Endodermal cell (in vitro differentiated cells): ENCODE data around the gene C7orf57. TPM values are rescaled to one million over a fixed set of nuclear protein-coding genes. Genes with fewer than 3 reads are reported as not detected.

Experiments
- DNase-seq: peaks from one replicate; pipeline ENCODE4 v3.0.0-alpha.2; 2017
- H3K27ac ChIP-seq: 2 replicates; pipeline ENCODE4 v1.5.1; 2013; ENCODE audit warnings: mild to moderate bottlenecking, low read depth, low read length, moderate library complexity
- H3K27me3 ChIP-seq: 2 replicates; pipeline ENCODE4 v1.6.1; 2013; ENCODE audit warnings: mild to moderate bottlenecking, low read length, moderate library complexity; ENCODE audit not compliant: insufficient read depth, control insufficient read depth, poor library complexity, severe bottlenecking
- H3K36me3 ChIP-seq: 2 replicates; pipeline ENCODE4 v1.7.0; 2013; ENCODE audit warnings: mild to moderate bottlenecking, low read length, moderate library complexity; ENCODE audit not compliant: control insufficient read depth, insufficient read depth
- H3K4me1 ChIP-seq: one replicate; pipeline ENCODE4 v1.7.0; 2013; ENCODE audit warnings: low read length; ENCODE audit not compliant: control insufficient read depth, insufficient read depth
- H3K4me3 ChIP-seq: 2 replicates; pipeline ENCODE4 v1.5.1; 2013; ENCODE audit warnings: mild to moderate bottlenecking, low read length, moderate library complexity
- H3K9ac ChIP-seq: 2 replicates; pipeline ENCODE4 v1.6.1; 2013; ENCODE audit warnings: mild to moderate bottlenecking, low read length, moderate library complexity; ENCODE audit not compliant: poor library complexity, severe bottlenecking; ENCODE audit errors: extremely low read depth
- H3K9me3 ChIP-seq: 2 replicates; pipeline ENCODE4 v1.6.1; 2013; ENCODE audit warnings: mild to moderate bottlenecking, low read length, moderate library complexity; ENCODE audit not compliant: control insufficient read depth
- H3K27ac Mint-ChIP-seq: 2 replicates; pipeline ENCODE4 v1.8.0; 2020; ENCODE audit warnings: mixed read lengths
- H3K27me3 Mint-ChIP-seq: 2 replicates; pipeline ENCODE4 v1.8.0; 2021; ENCODE audit warnings: mild to moderate bottlenecking, mixed read lengths; ENCODE audit not compliant: insufficient read depth
- H3K36me3 Mint-ChIP-seq: 2 replicates; pipeline ENCODE4 v1.8.0; 2020; ENCODE audit warnings: low read depth, mixed read lengths
- H3K4me1 Mint-ChIP-seq: 2 replicates; pipeline ENCODE4 v1.8.0; 2020; ENCODE audit warnings: mixed read lengths
- H3K4me3 Mint-ChIP-seq: 2 replicates; pipeline ENCODE4 v1.8.0; 2020; ENCODE audit warnings: mild to moderate bottlenecking, moderate library complexity, mixed read lengths
- H3K9me3 Mint-ChIP-seq: 2 replicates; pipeline ENCODE4 v1.8.0; 2020; ENCODE audit warnings: mild to moderate bottlenecking, mixed read lengths
- CTCF ChIP-seq: fragments of 200-600 bp; sonication (generic); conservative IDR thresholded peaks from 2 replicates; pipeline ENCODE4 v1.5.0; 2021; ENCODE audit warnings: antibody characterized with exemption, mild to moderate bottlenecking
- WGBS, 2 experiments: methylation state at CpG; one replicate each; pipeline versions ENCODE4 v1.1.5 to v1.1.7; 2013; ENCODE audit warnings: missing lambda C conversion rate in 2 of 2, mixed read lengths in 1 of 2; ENCODE audit not compliant: insufficient coverage in 1 of 2, insufficient read length in 1 of 2; 5-methylcytosine and 5-hydroxymethylcytosine counted together
- total RNA-seq, 2 donors: library from RNA; stranded (reverse); fragmentation: NEBNext Ultra II Directional in 1 of 2; extraction: Animal tissue kit (Norgen Biotek cat#: 25700) in 1 of 2; gene quantifications; 2 replicates in 1 of 2; 3 replicates in 1 of 2; pipeline ENCODE4 v1.2.1, GENCODE V29; 2021

C7orf57 gene
- total RNA-seq, 2 donors from 2014 or later: 0.57 TPM; not detected in 1

DNA sequence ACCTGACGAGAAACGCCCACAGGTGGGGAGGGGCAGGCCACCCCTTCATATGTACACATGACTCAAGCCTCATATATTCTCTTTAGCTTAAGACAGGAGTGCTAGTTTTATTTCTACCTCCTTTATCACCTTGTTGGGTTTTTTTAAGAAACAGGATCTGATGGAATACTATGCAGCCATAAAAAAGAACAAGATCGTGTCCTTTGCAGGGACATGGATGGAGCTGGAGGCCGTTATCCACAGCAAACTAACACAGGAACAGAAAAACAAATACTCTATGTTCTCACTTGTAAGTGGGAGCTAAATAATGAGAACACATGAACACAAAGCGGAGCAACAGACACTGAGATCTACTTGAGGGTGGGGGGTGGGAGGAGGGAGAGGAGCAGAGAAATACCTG lies 44.8 kb upstream of the C7orf57 start:
- WGBS, 2 experiments: 95% methylated on average over 5 of the region's 5 CpGs; no CpG with 5 or more reads in 1 of the 2 experiments
- Mint-ChIP-seq H3K27ac (no peak overlapping the region), H3K4me3 (no peak overlapping the region), H3K36me3 (no peaks in the 10 kb centered on the region), H3K9me3 (peaks cover 8% of the 10 kb centered on the region), H3K4me1 (peaks cover 29% of the 10 kb centered on the region), H3K27me3 (no peaks in the 10 kb centered on the region)
- Histone ChIP-seq H3K27me3 (no peaks in the 10 kb centered on the region), H3K4me1 (no peaks in the 10 kb centered on the region), H3K36me3 (no peaks in the 10 kb centered on the region), H3K9me3 (no peaks in the 10 kb centered on the region), H3K9ac (no peak overlapping the region), H3K4me3 (no peak overlapping the region), H3K27ac (no peak overlapping the region)
- no peak for DNase-seq
- TF ChIP-seq CTCF: no peak

GRCh38 chr7:47991270-47991669 lies 44.1 kb upstream of the C7orf57 start:
- WGBS, 2 experiments: 80 to 89% methylated on average over 1 of the region's 1 CpG

DNA sequence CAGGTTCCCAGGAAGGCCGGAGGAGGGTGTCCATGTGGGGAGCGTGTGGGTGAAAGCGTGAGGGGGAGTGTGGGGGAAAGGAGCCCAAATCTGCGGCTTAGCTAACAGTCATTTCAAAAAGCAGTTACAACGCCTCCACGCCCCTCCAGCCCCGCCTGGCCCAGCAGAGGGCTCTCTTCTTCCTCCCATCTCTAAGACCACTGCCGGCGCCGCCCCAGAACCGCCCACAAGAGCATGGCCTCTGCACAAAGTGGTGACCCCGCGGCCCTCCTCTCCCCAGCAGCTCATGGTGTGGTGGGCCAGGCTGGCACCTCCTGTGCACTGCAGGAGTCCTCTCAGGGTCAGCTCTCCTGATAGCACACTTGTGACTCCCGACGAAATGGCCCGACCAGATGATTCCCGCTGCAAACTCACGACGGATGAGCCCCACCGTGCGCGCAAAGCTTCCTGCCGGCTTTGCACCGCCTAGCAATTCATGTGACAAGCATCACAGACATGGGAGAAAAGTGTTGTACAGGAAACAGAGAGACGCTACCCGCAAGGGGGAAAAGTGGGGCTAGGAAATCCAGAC lies 43.5 kb upstream of the C7orf57 start:
- no peaks in the 10 kb centered on the region for H3K27me3 ChIP-seq
- no peaks in the 10 kb centered on the region for H3K27me3 Mint-ChIP-seq
- peak; percentile 80 for TF ChIP-seq CTCF
- peaks cover 29% of the 10 kb centered on the region for H3K4me1 Mint-ChIP-seq
- peak overlapping the region; percentile 13 for H3K4me3 ChIP-seq
- peak; percentile 96 for DNase-seq
- peaks cover 8% of the 10 kb centered on the region for H3K9me3 Mint-ChIP-seq
- no peaks in the 10 kb centered on the region for H3K36me3 Mint-ChIP-seq
- H3K4me3 Mint-ChIP-seq: peak overlapping the region; percentile 58
- H3K9me3 ChIP-seq: no peaks in the 10 kb centered on the region
- H3K9ac ChIP-seq: no peak overlapping the region
- no peaks in the 10 kb centered on the region for H3K36me3 ChIP-seq
- H3K27ac ChIP-seq: no peak overlapping the region
- peak overlapping the region; percentile 88 for H3K27ac Mint-ChIP-seq
- WGBS, 2 experiments: 7 to 8% methylated on average over 12 to 26 of the region's 26 CpGs
- no peaks in the 10 kb centered on the region for H3K4me1 ChIP-seq

More at GRCh38 chr7:47991270-47991669, 44.1 kb upstream of the C7orf57 start:
- Histone ChIP-seq H3K9me3 (no peaks in the 10 kb centered on the region), H3K4me3 (no peak overlapping the region), H3K36me3 (no peaks in the 10 kb centered on the region), H3K27ac (no peak overlapping the region), H3K4me1 (no peaks in the 10 kb centered on the region), H3K27me3 (no peaks in the 10 kb centered on the region), H3K9ac (no peak overlapping the region)
- TF ChIP-seq CTCF: no peak
- peaks cover 8% of the 10 kb centered on the region for H3K9me3 Mint-ChIP-seq
- no peaks in the 10 kb centered on the region for H3K36me3 Mint-ChIP-seq
- H3K4me3 Mint-ChIP-seq: peak overlapping the region; percentile 58
- H3K27me3 Mint-ChIP-seq: no peaks in the 10 kb centered on the region
- no peak for DNase-seq
- peak overlapping the region; percentile 88 for H3K27ac Mint-ChIP-seq
- H3K4me1 Mint-ChIP-seq: peaks cover 29% of the 10 kb centered on the region
